Fibroblast of lung (primary cell): ENCODE measurements around the gene CYYR1.

Experiments
- CTCF ChIP-seq, 2 donors: IDR thresholded peaks in 1 of 2; conservative IDR thresholded peaks in 1 of 2; 1 replicate in 1 of 2; 2 replicates in 1 of 2; pipeline ENCODE4 v1.5.1; 2011 to 2012; ENCODE audit warnings: low read length in 2 of 2, control low read depth in 1 of 2, inconsistent platforms in 1 of 2, low read depth in 1 of 2, mild to moderate bottlenecking in 1 of 2
- EZH2 ChIP-seq: IDR thresholded peaks from 2 replicates; pipeline ENCODE4 v1.5.1; 2012; ENCODE audit warnings: low read length, control low read depth, mild to moderate bottlenecking; ENCODE audit errors: missing control alignments

DNA sequence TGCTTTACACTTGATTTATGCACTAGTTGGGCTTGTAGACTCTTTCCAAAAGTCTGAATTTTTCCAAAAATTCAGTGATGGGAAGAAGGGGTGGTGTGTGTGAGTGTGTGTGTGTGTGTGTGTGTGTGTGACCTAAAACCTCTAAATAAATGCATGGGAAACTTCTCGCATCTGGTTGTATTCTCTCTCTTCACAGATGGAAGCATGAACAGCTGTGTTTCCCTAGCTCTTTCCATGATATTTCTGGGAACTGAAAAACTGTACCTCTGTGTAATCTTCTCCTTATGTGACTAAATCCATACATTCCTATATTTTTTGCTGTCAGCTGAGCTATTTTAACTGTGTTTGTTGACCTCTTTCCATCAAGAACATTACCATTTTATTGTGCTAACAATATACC lies 26.2 kb upstream of the CYYR1 start:
- no peak for TF ChIP-seq CTCF (conservative IDR thresholded peaks at IDR 0.05 in 1 of 2, IDR thresholded peaks at IDR 0.05 in 1 of 2; ENCODE audit: low read depth in 1 of 2, low read length in 2 of 2)
- no peak for TF ChIP-seq EZH2
